NCI-H345 treated with DMSO at 0.1 percent for 48 hours (cell line): ENCODE measurements around the gene PROC.
A peak's percentile ranks its signal among the peaks of the same experiment; 100 is the strongest.

Experiments
- DNase-seq: peaks from one replicate; lab custom pipeline; 2025; ENCODE audit not compliant: unreplicated experiment; lab: John Stamatoyannopoulos, UW

PROC gene

DNA sequence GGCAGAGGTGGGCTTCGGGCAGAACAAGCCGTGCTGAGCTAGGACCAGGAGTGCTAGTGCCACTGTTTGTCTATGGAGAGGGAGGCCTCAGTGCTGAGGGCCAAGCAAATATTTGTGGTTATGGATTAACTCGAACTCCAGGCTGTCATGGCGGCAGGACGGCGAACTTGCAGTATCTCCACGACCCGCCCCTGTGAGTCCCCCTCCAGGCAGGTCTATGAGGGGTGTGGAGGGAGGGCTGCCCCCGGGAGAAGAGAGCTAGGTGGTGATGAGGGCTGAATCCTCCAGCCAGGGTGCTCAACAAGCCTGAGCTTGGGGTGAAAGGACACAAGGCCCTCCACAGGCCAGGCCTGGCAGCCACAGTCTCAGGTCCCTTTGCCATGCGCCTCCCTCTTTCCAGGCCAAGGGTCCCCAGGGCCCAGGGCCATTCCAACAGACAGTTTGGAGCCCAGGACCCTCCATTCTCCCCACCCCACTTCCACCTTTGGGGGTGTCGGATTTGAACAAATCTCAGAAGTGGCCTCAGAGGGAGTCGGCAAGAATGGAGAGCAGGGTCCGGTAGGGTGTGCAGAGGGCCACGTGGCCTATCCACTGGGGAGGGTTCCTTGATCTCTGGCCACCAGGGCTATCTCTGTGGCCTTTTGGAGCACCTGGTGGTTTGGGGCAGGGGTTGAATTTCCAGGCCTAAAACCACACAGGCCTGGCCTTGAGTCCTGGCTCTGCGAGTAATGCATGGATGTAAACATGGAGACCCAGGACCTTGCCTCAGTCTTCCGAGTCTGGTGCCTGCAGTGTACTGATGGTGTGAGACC lies at the start of gene PROC:
Gene PROC, plus strand, starts transcription at position 128 of the 812 bp plus-strand sequence. CDS start 1,516 bp downstream, outside the sequence.
- no peak for DNase-seq

DNA sequence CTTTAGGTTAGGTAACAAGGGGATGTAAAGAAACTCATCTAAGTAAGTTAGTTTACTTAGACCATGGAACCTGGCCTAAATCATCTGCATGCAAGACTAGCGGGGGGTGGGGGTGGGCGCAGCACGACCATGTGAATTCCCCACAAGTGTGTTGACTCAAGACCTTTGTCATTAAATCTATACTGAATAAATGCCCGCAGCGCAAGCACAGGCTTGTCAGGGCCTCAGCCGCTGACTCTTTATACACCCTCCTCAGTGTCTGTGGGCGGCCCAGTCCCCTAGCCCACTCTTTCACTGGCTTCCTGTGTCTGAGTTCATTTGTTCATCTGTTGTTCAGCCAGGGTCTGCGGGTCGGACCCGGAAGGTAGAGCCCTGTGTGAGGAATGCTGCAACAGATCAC lies 48.2 kb upstream of the PROC start:
- DNase-seq, result no peak

DNA sequence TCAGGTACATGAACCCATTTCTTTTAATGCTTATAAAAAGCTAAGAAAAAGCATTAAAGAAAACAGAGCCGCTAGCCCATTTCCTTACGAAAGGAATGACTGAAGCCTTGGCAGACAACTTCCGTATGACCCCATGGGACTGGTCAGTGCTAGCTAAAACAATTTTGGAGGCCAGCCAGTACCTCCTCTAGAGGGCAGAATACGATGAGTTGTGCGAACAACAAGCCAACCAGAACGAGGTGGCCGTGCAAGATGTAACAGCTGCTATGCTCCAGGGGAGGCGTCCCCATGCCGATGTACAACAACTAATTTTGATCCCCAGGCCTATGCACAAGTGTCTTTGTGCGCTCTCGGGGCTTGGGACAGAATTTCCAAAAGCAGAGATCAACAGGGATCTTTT lies 47.2 kb upstream of the PROC start:
- no peak for DNase-seq

GRCh38 chr2:127373362-127374083 lies 44.7 kb upstream of the PROC start:
- no peak for DNase-seq

GRCh38 chr2:127376257-127376656 lies 42.0 kb upstream of the PROC start:
- DNase-seq, result no peak

DNA sequence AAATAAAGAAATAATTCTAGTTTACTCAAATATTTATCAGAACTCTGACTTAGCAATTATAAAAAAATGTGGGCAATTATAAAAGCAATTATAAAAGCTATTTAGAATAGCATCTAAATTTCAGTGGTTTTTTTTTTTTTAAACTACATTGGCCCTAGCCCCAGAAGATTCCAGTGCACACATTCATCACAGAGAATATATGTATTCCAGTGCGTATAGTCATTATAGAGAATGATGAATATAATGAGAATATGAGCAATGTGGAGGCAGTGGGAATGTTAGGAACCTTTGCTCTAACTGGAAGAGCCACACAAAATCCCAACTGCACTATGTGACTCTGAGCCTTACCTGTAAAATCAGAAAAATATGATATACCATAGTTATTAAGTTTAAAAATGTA lies 41.0 kb upstream of the PROC start:
- no peak for DNase-seq

- no peak for DNase-seq
These were observed 39.5 kb upstream of the PROC start for GRCh38 chr2:127378720-127379119.

DNA sequence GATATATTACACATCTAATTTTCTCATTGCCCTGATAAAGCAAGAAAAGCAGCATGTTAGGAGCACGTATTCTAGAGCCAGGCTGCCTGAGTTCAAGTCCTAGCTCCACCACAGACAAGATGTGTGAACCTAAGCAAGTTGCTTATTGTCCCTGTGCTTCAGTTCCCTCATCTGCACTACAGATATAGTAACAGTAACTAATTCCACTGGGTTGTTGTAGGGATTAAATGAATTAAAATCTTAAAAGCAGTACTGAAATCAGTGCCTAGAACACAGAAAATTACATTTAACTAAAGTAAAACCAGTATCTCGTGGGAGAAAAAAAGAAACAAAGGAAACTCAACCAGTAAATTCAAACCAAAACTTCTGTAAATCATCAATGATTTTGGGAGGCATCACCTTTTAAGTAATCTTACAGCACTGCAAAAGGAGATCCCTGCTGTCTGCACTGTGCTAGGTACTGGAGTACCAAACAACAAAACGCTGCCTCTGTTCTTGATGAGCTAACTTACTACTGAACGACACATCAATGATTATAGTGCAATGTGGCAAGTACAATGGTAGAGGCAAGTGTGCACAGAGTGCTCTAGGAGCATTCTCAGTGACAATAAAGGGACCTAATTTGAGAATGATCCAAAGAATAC lies 38.4 kb upstream of the PROC start:
- DNase-seq, result no peak

- DNase-seq, result no peak
These were observed 36.5 kb upstream of the PROC start for GRCh38 chr2:127381762-127382161.

- DNase-seq, result no peak
These were observed 35.4 kb upstream of the PROC start for GRCh38 chr2:127382831-127383230.

GRCh38 chr2:127384529-127384928 lies 33.7 kb upstream of the PROC start:
- DNase-seq, result no peak

GRCh38 chr2:127386246-127386645 lies 32.0 kb upstream of the PROC start:
- no peak for DNase-seq

GRCh38 chr2:127386764-127387654 lies 31.2 kb upstream of the PROC start:
- DNase-seq, result peak; percentile 38

DNA sequence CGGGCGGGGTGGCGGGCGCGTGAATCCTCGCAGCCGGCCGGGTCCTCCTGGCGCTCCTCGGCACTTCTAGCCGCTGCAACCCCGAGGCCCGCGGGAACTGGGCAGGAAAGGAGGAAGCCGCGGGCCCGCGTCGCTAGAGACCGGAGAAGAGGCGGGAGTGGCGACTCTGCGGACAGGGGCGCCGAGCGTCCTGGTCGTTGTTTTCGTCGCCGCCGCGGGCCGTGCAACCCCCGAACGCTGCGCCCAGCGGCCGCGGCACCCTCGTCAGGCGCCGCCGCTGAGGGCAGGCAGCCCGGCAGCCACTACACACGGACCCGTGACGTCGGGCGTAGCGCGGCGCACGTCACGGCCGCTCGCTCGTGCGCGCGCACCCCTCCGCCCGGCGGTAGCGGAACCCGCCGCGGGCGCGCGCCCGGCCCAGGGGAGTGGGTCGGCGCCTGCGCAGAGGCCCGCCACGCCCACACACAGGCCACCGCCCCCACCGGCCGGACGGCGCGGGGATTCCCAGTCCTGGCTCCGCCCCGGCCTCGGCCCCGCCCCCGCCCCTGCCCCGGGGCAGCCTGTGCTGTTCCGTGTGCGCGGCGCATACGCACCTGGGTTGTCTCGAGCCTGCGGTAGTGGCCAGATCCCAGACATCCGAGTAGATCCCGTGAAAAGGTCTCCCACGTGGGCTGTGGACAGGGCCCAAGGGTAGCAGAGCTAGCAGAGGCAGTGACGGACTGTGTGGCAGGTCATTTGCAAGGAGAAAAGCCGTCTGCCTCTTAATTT lies 30.4 kb upstream of the PROC start, which contains the start of gene MAP3K2:
Gene MAP3K2, minus strand, starts transcription at position 321 of the 768 bp plus-strand sequence. CDS start 44,846 bp downstream, outside the sequence.
- DNase-seq, result peak; percentile 79

DNA sequence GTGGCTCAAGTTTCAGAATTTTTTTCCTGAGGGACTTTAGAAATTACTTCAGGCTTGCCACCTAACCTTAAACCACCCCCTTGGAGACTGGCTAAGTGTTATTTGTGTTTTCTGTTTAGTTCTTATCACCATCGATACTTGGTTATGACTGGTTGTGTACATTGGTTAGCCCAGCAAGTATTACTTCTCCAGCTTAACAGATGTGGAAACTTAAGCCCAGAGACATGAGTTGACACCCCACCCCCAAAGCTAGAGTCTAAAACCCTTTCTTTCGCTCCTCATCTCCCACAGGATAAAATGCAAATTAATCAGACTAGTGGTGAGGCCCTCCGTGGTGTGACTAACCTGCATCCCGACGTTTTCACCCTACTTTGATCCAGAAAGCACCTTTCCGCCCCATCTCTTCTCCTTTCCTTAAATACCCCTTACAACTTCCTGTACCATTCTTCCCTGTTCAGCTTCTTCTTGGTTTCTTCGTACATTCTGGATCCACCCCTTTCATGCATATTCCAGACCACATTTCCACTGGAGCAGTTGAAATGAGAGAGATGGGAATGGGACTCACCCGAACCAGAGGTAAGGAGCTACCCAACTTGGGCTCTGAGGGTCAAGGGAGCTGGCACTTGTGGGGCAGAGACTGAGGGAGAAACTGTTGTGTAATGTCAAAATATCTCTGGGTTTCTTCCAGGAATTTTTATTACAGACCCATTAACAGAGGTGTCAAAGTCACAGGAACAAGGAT lies 29.6 kb upstream of the PROC start:
- DNase-seq, result no peak

GRCh38 chr2:127389778-127390435 lies 28.3 kb upstream of the PROC start:
- DNase-seq, result no peak

GRCh38 chr2:127392133-127392827 lies 25.9 kb upstream of the PROC start:
- no peak for DNase-seq
